Right atrium auricular region (tissue), 2 donors: ENCODE data around the gene TBX21. TPM values are rescaled to one million over a fixed set of nuclear protein-coding genes. Genes with fewer than 3 reads are reported as not detected.

Source experiments
- DNase-seq: peaks from one replicate; pipeline ENCODE4 v3.0.0-alpha.2; 2019; ENCODE audit warnings: low spot score
- H3K27ac ChIP-seq, 2 donors: fragments of 200-600 bp; sonication (generic); 1 replicate in 1 of 2; 2 replicates in 1 of 2; pipeline ENCODE4 v1.5.1; 2016 to 2019
- H3K27me3 ChIP-seq, 2 donors: fragments of 200-600 bp; sonication (generic); one replicate each; pipeline versions ENCODE4 v1.5.1 to v1.6.0; 2017 to 2019
- H3K36me3 ChIP-seq: fragments of 200-600 bp; sonication (generic); one replicate; pipeline ENCODE4 v1.5.1; 2016
- H3K4me1 ChIP-seq, 2 donors: fragments of 200-600 bp; sonication (generic); one replicate each; pipeline versions ENCODE4 v1.5.1 to v1.6.0; 2017 to 2019
- H3K4me3 ChIP-seq, 2 donors: fragments of 200-600 bp; sonication (generic); 1 replicate in 1 of 2; 2 replicates in 1 of 2; pipeline ENCODE4 v1.5.1; 2017 to 2019; ENCODE audit warnings: mild to moderate bottlenecking in 1 of 2, moderate library complexity in 1 of 2
- H3K9me3 ChIP-seq, 2 donors: fragments of 200-600 bp; sonication (generic); one replicate each; pipeline ENCODE4 v1.5.1; 2019
- total RNA-seq, 2 donors: library from RNA; depleted of rRNA; stranded (reverse); fragments of >200 nt; gene quantifications; one replicate each; pipeline ENCODE4 v1.1.0, GENCODE V29; 2016
- TF ChIP-seq, protein P1 (sequence below), 2 donors: fragments of 200-600 bp; sonication (generic); IDR thresholded peaks; one replicate each; pipeline ENCODE4 v1.5.1; 2019; ENCODE audit warnings: antibody characterized with exemption in 2 of 2

TBX21 gene
- total RNA-seq, 2 donors from 2014 or later = 0.39 TPM; not detected in 1

DNA sequence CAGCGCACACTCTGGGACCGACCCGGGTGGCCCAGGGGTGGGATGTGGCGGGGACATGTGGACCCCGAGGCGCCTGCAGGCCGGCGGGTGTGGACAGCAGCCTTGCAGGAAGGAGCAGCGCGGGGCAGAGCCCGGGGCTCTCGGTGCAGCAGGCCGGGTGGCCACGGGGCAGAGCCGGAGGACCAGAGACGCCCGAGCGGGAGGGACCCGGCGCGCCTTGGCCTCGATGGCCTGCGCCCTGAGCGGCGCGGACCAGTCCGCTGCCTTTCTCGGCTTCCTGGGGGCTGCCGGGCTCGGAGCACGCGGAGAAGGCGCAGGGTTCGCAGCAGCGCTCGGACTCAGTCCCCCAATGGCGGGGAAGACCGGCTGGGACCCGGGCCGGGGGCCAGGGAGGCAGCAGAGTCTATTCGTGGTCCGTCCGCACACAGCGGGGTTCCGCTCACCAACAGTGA is 45.2 kb downstream of the TBX21 start:
- H3K4me3 ChIP-seq = no peak overlapping the region
- no peaks in the 10 kb centered on the region for H3K36me3 ChIP-seq
- H3K4me1 ChIP-seq = no peaks in the 10 kb centered on the region
- H3K27me3 ChIP-seq = peaks cover 6 to 7% of the 10 kb centered on the region in 2 donors
- no peak for DNase-seq
- TF ChIP-seq, protein P1, sequence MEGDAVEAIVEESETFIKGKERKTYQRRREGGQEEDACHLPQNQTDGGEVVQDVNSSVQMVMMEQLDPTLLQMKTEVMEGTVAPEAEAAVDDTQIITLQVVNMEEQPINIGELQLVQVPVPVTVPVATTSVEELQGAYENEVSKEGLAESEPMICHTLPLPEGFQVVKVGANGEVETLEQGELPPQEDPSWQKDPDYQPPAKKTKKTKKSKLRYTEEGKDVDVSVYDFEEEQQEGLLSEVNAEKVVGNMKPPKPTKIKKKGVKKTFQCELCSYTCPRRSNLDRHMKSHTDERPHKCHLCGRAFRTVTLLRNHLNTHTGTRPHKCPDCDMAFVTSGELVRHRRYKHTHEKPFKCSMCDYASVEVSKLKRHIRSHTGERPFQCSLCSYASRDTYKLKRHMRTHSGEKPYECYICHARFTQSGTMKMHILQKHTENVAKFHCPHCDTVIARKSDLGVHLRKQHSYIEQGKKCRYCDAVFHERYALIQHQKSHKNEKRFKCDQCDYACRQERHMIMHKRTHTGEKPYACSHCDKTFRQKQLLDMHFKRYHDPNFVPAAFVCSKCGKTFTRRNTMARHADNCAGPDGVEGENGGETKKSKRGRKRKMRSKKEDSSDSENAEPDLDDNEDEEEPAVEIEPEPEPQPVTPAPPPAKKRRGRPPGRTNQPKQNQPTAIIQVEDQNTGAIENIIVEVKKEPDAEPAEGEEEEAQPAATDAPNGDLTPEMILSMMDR (IDR thresholded peaks at IDR 0.05) = no peak
- no peaks in the 10 kb centered on the region for H3K9me3 ChIP-seq
- no peak overlapping the region for H3K27ac ChIP-seq

GRCh38 chr17:47781397-47781796 is 48.4 kb downstream of the TBX21 start:
- Histone ChIP-seq H3K4me3 (no peak overlapping the region), H3K36me3 (no peaks in the 10 kb centered on the region), H3K4me1 (no peaks in the 10 kb centered on the region), H3K9me3 (no peaks in the 10 kb centered on the region), H3K27ac (no peak overlapping the region), H3K27me3 (peaks cover 6 to 7% of the 10 kb centered on the region in 2 donors)
- TF ChIP-seq, protein P1 (IDR thresholded peaks at IDR 0.05) = no peak
- DNase-seq = no peak

- no peak overlapping the region for H3K4me3 ChIP-seq
- no peak for DNase-seq
- H3K27me3 ChIP-seq = no peaks in the 10 kb centered on the region
- TF ChIP-seq, protein P1 (IDR thresholded peaks at IDR 0.05) = no peak
- H3K9me3 ChIP-seq = no peaks in the 10 kb centered on the region
- no peak overlapping the region for H3K27ac ChIP-seq
- peaks cover 0 to 10% of the 10 kb centered on the region in 2 donors for H3K4me1 ChIP-seq
- no peaks in the 10 kb centered on the region for H3K36me3 ChIP-seq
These were observed 52.6 kb downstream of the TBX21 start for GRCh38 chr17:47785538-47786123.

DNA sequence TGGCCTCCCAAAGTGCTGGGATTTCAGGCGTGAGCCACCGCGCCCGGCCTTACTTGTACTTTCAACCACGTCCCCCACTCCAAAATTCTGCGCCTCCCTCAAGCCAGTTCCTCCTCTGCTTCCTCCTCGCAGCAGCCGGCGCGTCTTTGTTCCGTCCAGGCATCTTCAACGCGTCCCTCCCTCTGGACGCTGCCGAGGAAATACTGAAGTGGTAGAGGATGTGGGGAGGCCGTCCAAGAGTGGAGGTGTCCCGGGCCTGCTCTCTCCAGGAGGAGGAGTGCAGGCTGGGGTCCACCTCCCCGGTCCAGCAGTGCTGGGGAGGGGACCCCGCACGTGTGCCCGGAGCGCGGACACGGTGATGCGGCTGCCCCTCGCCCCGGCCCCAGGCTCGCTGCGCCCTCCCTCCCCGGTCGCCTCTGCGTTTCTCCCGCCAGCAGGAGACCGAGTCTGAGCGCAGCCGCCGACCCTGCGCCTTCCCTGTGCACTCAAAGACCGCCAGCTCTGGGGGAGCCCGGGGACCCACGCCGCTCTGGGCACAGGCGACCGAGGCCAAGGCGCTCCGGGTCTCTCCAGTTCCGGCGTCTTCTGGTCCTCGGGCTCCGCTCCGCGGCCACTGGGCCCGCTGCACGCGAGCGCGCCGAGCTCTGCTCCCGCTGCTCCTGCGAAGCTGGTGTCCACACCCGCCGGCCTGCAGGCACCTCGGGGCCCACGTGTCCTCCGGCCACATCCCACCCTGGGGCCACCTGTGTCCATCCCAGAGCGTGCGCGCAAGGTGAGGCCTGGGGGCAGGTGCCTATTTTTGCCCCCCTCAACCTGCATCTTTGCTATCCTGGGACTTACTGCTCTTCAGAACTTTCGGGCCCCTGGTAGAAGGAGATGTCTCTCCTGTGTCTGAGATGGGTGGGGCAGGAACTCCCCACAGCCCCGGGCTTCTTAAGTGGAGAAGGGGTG is 56.9 kb downstream of the TBX21 start:
- Histone ChIP-seq H3K27me3 (no peaks in the 10 kb centered on the region), H3K4me3 (peak overlapping the region; percentile 18 to 47), H3K4me1 (peaks cover 0 to 10% of the 10 kb centered on the region in 2 donors), H3K9me3 (no peaks in the 10 kb centered on the region), H3K36me3 (no peaks in the 10 kb centered on the region), H3K27ac (no peak overlapping the region)
- TF ChIP-seq, protein P1 (IDR thresholded peaks at IDR 0.05) = peak; percentile 35 to 70
- peak; percentile 56 for DNase-seq

- Histone ChIP-seq H3K4me3 (no peak overlapping the region), H3K9me3 (no peaks in the 10 kb centered on the region), H3K4me1 (peaks cover 0 to 10% of the 10 kb centered on the region in 2 donors), H3K36me3 (no peaks in the 10 kb centered on the region), H3K27ac (no peak overlapping the region), H3K27me3 (no peaks in the 10 kb centered on the region)
- TF ChIP-seq, protein P1 (IDR thresholded peaks at IDR 0.05) = no peak
- no peak for DNase-seq
These were observed 58.0 kb downstream of the TBX21 start for GRCh38 chr17:47791025-47791424.
